Mesenchymal stem cell (in vitro differentiated cells and primary cell): ENCODE data around the gene RHOBTB3.

ENCODE experiments used
- DNase-seq: peaks from one replicate; pipeline ENCODE4 v3.0.0-alpha.2; 2013
- H2AFZ ChIP-seq: one replicate; pipeline ENCODE4 v1.6.1; 2013; ENCODE audit warnings: low read depth, mild to moderate bottlenecking, control low read depth, inconsistent platforms, low read length, moderate library complexity
- H2AK5ac ChIP-seq: 2 replicates; pipeline ENCODE4 v1.6.1; 2013; ENCODE audit warnings: low read length, moderate library complexity, mild to moderate bottlenecking, inconsistent platforms; ENCODE audit not compliant: severe bottlenecking
- H2BK120ac ChIP-seq: one replicate; pipeline ENCODE4 v1.6.1; 2013; ENCODE audit warnings: low read depth, mild to moderate bottlenecking, inconsistent platforms, low read length, moderate library complexity
- H2BK12ac ChIP-seq, 2 experiments: one replicate each; pipeline ENCODE4 v1.6.1; 2013; ENCODE audit warnings: inconsistent platforms in 2 of 2, low read length in 2 of 2, mild to moderate bottlenecking in 2 of 2, moderate library complexity in 2 of 2, control low read depth in 1 of 2
- H2BK15ac ChIP-seq: one replicate; pipeline ENCODE4 v1.6.1; 2013; ENCODE audit warnings: mild to moderate bottlenecking, low read depth, inconsistent platforms; ENCODE audit not compliant: poor library complexity, severe bottlenecking
- H2BK5ac ChIP-seq: 2 replicates; pipeline ENCODE4 v1.6.1; 2013; ENCODE audit warnings: low read depth, mild to moderate bottlenecking, low read length, control low read depth, inconsistent platforms; ENCODE audit not compliant: poor library complexity, severe bottlenecking
- H3K14ac ChIP-seq, 2 experiments: one replicate each; pipeline ENCODE4 v1.6.1; 2013; ENCODE audit warnings: inconsistent platforms in 2 of 2, low read length in 2 of 2, control low read depth in 1 of 2, mild to moderate bottlenecking in 1 of 2, moderate library complexity in 1 of 2
- H3K18ac ChIP-seq, 2 experiments: one replicate each; pipeline ENCODE4 v1.6.1; 2013; ENCODE audit warnings: inconsistent platforms in 2 of 2, low read length in 2 of 2, control low read depth in 1 of 2, low read depth in 1 of 2, mild to moderate bottlenecking in 1 of 2
- H3K23ac ChIP-seq, 2 experiments: one replicate each; pipeline ENCODE4 v1.6.1; 2013; ENCODE audit warnings: inconsistent platforms in 2 of 2, low read length in 2 of 2, mild to moderate bottlenecking in 2 of 2, moderate library complexity in 2 of 2, control low read depth in 1 of 2
- H3K27ac ChIP-seq: 2 replicates; pipeline ENCODE4 v1.5.1; 2013; ENCODE audit warnings: mild to moderate bottlenecking, moderate library complexity, low read length, control low read depth, inconsistent platforms; ENCODE audit not compliant: poor library complexity, severe bottlenecking
- H3K27me3 ChIP-seq, 2 experiments: 2 replicates each; pipeline versions ENCODE4 v1.6.1 to v1.7.0; 2013; ENCODE audit warnings: low read length in 2 of 2, mild to moderate bottlenecking in 2 of 2, moderate library complexity in 2 of 2, control low read depth in 1 of 2, inconsistent platforms in 1 of 2; ENCODE audit not compliant: control insufficient read depth in 1 of 2, insufficient read depth in 1 of 2
- H3K36me3 ChIP-seq, 2 experiments: 2 replicates each; pipeline versions ENCODE4 v1.6.1 to v1.7.0; 2013; ENCODE audit warnings: low read length in 2 of 2, control low read depth in 1 of 2, inconsistent platforms in 1 of 2, low read depth in 1 of 2, mild to moderate bottlenecking in 1 of 2; ENCODE audit not compliant: insufficient read depth in 2 of 2, control insufficient read depth in 1 of 2
- H3K4ac ChIP-seq, 2 experiments: one replicate each; pipeline ENCODE4 v1.6.1; 2013; ENCODE audit warnings: inconsistent platforms in 2 of 2, low read length in 2 of 2, mild to moderate bottlenecking in 2 of 2, moderate library complexity in 2 of 2, control low read depth in 1 of 2, low read depth in 1 of 2
- H3K4me1 ChIP-seq: 2 replicates; pipeline ENCODE4 v1.6.1; 2013; ENCODE audit warnings: low read depth, low read length, control low read depth; ENCODE audit not compliant: control insufficient read depth, insufficient read depth
- H3K4me2 ChIP-seq: 2 replicates; pipeline ENCODE4 v1.6.1; 2013; ENCODE audit warnings: low read length, mild to moderate bottlenecking, inconsistent platforms; ENCODE audit not compliant: poor library complexity, severe bottlenecking
- H3K4me3 ChIP-seq, 2 experiments: 2 replicates each; pipeline versions ENCODE4 v1.5.1 to v1.7.0; 2013; ENCODE audit warnings: low read length in 2 of 2, mild to moderate bottlenecking in 2 of 2, control low read depth in 1 of 2, low read depth in 1 of 2; ENCODE audit not compliant: insufficient read depth in 1 of 2
- H3K79me1 ChIP-seq: replicated peaks from 2 replicates; pipeline ENCODE4 v1.6.1; 2013; ENCODE audit warnings: mild to moderate bottlenecking, control low read depth, low read length, inconsistent platforms; ENCODE audit not compliant: poor library complexity, severe bottlenecking
- H3K9ac ChIP-seq: 2 replicates; pipeline ENCODE4 v1.7.0; 2013; ENCODE audit warnings: mild to moderate bottlenecking, low read length, moderate library complexity
- H3K9me3 ChIP-seq: 2 replicates; pipeline ENCODE4 v1.7.0; 2013; ENCODE audit warnings: mild to moderate bottlenecking, low read length; ENCODE audit not compliant: control insufficient read depth
- H4K8ac ChIP-seq: one replicate; pipeline ENCODE4 v1.6.1; 2013; ENCODE audit warnings: inconsistent platforms, mild to moderate bottlenecking, low read length, moderate library complexity
- H4K91ac ChIP-seq: one replicate; pipeline ENCODE4 v1.6.1; 2013; ENCODE audit warnings: mild to moderate bottlenecking, low read length, inconsistent platforms
- WGBS: methylation state at CpG from one replicate; pipeline ENCODE4 v1.1.7; 2013; ENCODE audit warnings: mixed read lengths; 5-methylcytosine and 5-hydroxymethylcytosine counted together

Gene RHOBTB3

DNA sequence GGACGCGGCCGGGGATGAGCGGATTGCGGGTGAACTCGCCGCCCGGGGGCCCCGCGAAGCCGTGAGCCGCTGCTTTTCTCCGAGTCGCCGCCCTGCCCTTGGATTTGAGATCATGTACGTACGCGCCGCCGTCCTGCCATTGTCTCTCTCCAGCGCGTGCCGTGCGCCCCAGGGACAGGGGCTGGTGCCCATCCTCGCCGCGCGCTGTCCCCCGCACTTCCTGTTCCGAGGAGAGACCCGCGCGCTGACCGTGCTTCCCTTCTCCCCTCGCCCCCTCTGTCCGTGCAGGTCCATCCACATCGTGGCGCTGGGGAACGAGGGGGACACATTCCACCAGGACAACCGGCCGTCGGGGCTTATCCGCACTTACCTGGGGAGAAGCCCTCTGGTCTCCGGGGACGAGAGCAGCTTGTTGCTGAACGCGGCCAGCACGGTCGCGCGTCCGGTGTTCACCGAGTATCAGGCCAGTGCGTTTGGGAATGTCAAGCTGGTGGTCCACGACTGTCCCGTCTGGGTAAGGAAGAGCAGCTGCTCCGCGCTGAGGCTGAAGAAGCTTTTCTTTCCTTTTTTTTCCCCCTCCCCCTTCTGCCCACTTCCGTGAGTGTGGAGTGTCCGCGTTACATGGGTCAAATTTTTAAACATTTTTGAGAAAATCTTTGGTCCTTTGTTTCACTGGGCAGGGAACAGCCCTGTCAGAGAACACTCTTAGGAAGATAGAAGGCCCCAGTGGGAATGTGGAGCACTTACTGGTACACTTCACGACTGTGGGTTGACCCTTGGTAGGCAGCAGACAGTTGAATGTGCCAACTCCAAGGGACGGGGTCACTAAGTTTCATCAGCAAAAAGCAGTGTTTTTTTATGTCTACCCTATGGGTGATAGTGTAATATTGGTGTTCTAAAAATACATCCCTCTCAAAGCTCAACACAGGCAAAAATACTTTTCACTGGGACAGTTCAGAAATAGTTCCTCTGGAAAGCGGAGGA, 727 bp downstream of the RHOBTB3 start:
- Histone ChIP-seq H2BK5ac (peak overlapping the region; percentile 67), H3K36me3 (peaks cover 0 to 5% of the 10 kb centered on the region in 2 experiments), H2AK5ac (no peak overlapping the region), H4K8ac (peak overlapping the region; percentile 95), H3K27me3 (no peaks in the 10 kb centered on the region), H3K79me1 (no peaks in the 10 kb centered on the region), H3K9me3 (no peaks in the 10 kb centered on the region), H4K91ac (peak overlapping the region; percentile 100), H3K14ac (peak overlapping the region in 1 of 2 experiments; percentile 72), H3K9ac (peak overlapping the region; percentile 89), H2BK15ac (peak overlapping the region; percentile 100), H2BK12ac (peak overlapping the region; percentile 54 to 98), H3K27ac (peak overlapping the region; percentile 67), H3K18ac (peak overlapping the region; percentile 92 to 97), H3K4me3 (peak overlapping the region; percentile 89 to 99), H3K4me2 (peak overlapping the region; percentile 62), H3K4ac (peak overlapping the region; percentile 79 to 90), H3K23ac (peak overlapping the region in 1 of 2 experiments; percentile 100), H2AFZ (peak overlapping the region; percentile 1), H3K4me1 (peaks cover 4% of the 10 kb centered on the region), H2BK120ac (peak overlapping the region; percentile 95)
- 1% methylated on average over 60 of the region's 64 CpGs for WGBS
- DNase-seq, result peak; percentile 70

DNA sequence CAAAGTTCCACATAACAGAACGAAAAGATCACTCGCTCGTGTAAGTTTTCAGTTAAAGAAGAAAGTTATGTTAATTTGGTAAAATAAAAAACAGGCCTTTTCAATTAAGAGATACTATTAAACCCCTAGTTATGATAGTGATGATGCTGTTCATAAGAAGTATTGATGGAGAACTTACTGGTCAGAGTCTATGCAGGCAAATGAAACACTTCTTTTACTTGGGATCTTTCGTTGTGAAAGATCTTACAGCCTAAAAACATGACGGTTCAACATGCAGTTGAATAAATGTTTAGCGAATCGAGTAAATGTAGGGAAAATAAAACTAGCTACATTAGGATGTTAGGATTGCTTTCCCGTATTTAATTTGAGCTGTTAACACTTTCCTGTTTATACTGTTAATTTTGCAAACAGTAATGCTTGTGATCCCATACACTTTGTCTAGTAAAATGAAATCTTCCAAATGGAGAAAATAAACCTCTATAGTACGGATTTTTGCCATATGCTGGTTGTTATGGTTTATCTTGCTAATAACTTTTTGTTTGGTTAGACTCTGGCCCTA, 2.0 kb downstream of the RHOBTB3 start:
- Histone ChIP-seq H4K91ac (no peak overlapping the region), H2BK12ac (no peak overlapping the region), H3K27ac (no peak overlapping the region), H3K4me2 (peak overlapping the region; percentile 24), H2AK5ac (no peak overlapping the region), H3K4me3 (peak overlapping the region in 1 of 2 experiments; percentile 99), H2BK15ac (no peak overlapping the region), H4K8ac (no peak overlapping the region), H3K4me1 (peaks cover 4% of the 10 kb centered on the region), H3K36me3 (peaks cover under 1 to 18% of the 10 kb centered on the region in 2 experiments), H3K23ac (no peak overlapping the region), H3K79me1 (peaks cover under 1% of the 10 kb centered on the region), H3K9me3 (no peaks in the 10 kb centered on the region), H2AFZ (no peak overlapping the region), H3K18ac (no peak overlapping the region), H3K4ac (no peak overlapping the region), H3K9ac (peak overlapping the region; percentile 89), H2BK120ac (no peak overlapping the region), H3K27me3 (no peaks in the 10 kb centered on the region), H3K14ac (no peak overlapping the region), H2BK5ac (no peak overlapping the region)
- DNase-seq, result peak; percentile 20
- 58% methylated on average over 5 of the region's 9 CpGs for WGBS

DNA sequence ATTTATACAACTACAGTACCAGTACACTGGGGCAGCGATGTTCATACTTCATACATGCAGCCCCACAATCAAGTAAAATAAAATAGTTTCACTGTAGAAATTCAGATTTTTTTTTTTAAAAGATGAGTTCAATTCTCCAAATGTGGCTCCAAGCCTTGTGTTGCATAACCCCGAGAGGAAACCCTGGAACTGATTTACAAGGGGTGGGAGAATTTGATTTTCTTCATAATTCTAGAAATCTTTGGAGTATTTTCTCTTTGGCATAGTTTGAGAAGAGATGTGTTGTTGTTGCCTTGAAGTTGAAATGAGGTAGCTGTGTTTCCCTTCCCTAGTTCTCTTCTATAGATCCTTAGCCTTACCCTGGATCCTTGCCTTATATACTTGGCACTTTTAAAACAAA, 3.1 kb downstream of the RHOBTB3 start:
- no peak overlapping the region for H3K14ac ChIP-seq
- WGBS, result 67% methylated on average over 1 of the region's 2 CpGs
- no peak overlapping the region for H3K23ac ChIP-seq

DNA sequence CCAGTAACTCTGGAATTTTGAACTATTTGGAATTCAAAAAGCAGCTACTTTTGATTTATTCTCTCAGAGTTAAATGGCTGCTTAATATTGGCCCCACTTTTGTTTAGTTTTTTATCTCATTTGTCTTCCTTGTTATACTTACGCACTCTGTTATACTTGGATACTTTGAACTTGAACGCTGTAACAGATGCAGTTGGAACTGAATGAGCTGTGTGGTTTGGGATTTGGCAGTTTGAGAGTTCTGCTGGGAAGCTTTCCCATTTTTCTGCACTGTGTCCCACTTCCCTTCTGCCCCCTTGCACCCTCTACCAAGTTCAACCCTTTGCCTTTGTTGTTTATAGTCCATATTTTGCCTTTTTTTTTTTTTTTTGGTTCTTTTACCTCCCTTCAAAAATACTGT, 3.8 kb downstream of the RHOBTB3 start:
- no peak overlapping the region for H3K4ac ChIP-seq
- H2BK5ac ChIP-seq, result no peak overlapping the region
- no peak overlapping the region for H3K14ac ChIP-seq
- no peaks in the 10 kb centered on the region for H3K9me3 ChIP-seq
- H3K4me2 ChIP-seq, result peak overlapping the region; percentile 8
- H2AK5ac ChIP-seq, result no peak overlapping the region
- no CpG with 5 or more reads among the region's 2 CpGs for WGBS
- H3K23ac ChIP-seq, result no peak overlapping the region
- peak overlapping the region in 1 of 2 experiments; percentile 99 for H3K4me3 ChIP-seq
- H3K4me1 ChIP-seq, result peaks cover 7% of the 10 kb centered on the region
- no peak overlapping the region for H4K8ac ChIP-seq
- no peak overlapping the region for H2BK120ac ChIP-seq
- peaks cover 11% of the 10 kb centered on the region for H3K79me1 ChIP-seq
- no peak for DNase-seq
- H4K91ac ChIP-seq, result no peak overlapping the region
- no peak overlapping the region for H2BK15ac ChIP-seq
- peaks cover 11 to 35% of the 10 kb centered on the region in 2 experiments for H3K36me3 ChIP-seq
- no peaks in the 10 kb centered on the region for H3K27me3 ChIP-seq
- H3K27ac ChIP-seq, result peak overlapping the region; percentile 0
- no peak overlapping the region for H3K18ac ChIP-seq
- no peak overlapping the region for H2AFZ ChIP-seq
- peak overlapping the region; percentile 89 for H3K9ac ChIP-seq
- H2BK12ac ChIP-seq, result no peak overlapping the region

More for the DNA sequence above, 3.1 kb downstream of the RHOBTB3 start:
- Histone ChIP-seq H3K18ac (no peak overlapping the region), H3K4me1 (peaks cover 4% of the 10 kb centered on the region), H3K9ac (peak overlapping the region; percentile 89), H2AFZ (no peak overlapping the region), H3K4me2 (no peak overlapping the region), H3K27ac (no peak overlapping the region), H4K91ac (no peak overlapping the region), H2BK120ac (no peak overlapping the region), H2BK12ac (no peak overlapping the region), H4K8ac (no peak overlapping the region), H3K9me3 (no peaks in the 10 kb centered on the region), H2BK5ac (no peak overlapping the region), H2AK5ac (no peak overlapping the region), H3K4me3 (peak overlapping the region in 1 of 2 experiments; percentile 99), H3K4ac (no peak overlapping the region), H2BK15ac (no peak overlapping the region), H3K36me3 (peaks cover 5 to 28% of the 10 kb centered on the region in 2 experiments), H3K79me1 (peaks cover 7% of the 10 kb centered on the region), H3K27me3 (no peaks in the 10 kb centered on the region)
- no peak for DNase-seq
